Activated naive CD4-positive, alpha-beta T cell treated with anti-CD3 and anti-CD28 coated beads, Interleukin-2, amount 10 ng/mL, durations not matched to agents 7 days and 5 days (primary cell): ENCODE results near the gene PLET1.

Experiments used
- CTCF ChIA-PET: fragments of 350-600 bp; sonication (Branson Sonifier 250); formaldehyde crosslinking; loops from one replicate; lab custom pipeline; 2021; ENCODE audit warnings: antibody characterized with exemption; lab: Charles Lee
- DNase-seq: peaks from one replicate; pipeline ENCODE4 v3.0.0-alpha.2; 2020
- H3K27ac Mint-ChIP-seq: one replicate; pipeline ENCODE4 v1.8.0; 2021; ENCODE audit warnings: mild to moderate bottlenecking, moderate library complexity, mixed read lengths
- H3K27me3 Mint-ChIP-seq: one replicate; pipeline ENCODE4 v1.8.0; 2021; ENCODE audit warnings: mild to moderate bottlenecking, mixed read lengths
- H3K36me3 Mint-ChIP-seq: one replicate; pipeline ENCODE4 v1.8.0; 2021; ENCODE audit warnings: mixed read lengths
- H3K4me1 Mint-ChIP-seq: one replicate; pipeline ENCODE4 v1.8.0; 2021; ENCODE audit warnings: mixed read lengths
- H3K4me3 Mint-ChIP-seq: one replicate; pipeline ENCODE4 v1.8.0; 2021; ENCODE audit warnings: mild to moderate bottlenecking, moderate library complexity, mixed read lengths
- H3K9me3 Mint-ChIP-seq: one replicate; pipeline ENCODE4 v1.8.0; 2021; ENCODE audit warnings: mixed read lengths

The PLET1 gene

DNA sequence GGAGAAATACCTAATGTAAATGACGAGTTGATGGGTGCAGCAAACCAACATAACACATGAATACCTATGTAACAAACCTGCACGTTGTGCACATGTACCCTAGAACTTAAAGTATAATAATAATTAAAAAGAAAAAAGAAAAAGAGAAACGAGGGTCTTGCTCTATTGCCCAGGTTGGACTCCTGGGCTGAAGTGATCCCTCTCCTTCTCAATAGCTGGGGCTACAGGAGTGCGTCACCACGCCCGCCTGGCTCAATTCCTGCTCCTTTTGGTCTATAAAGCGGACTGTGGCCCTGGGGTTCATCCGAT is 35.0 kb downstream of the PLET1 start:
- peak overlapping the region; percentile 80 for H3K4me3 Mint-ChIP-seq
- H3K9me3 Mint-ChIP-seq: no peaks in the 10 kb centered on the region
- peaks cover 10% of the 10 kb centered on the region for H3K27me3 Mint-ChIP-seq
- DNase-seq: no peak
- H3K36me3 Mint-ChIP-seq: peaks cover 25% of the 10 kb centered on the region
- H3K27ac Mint-ChIP-seq: peak overlapping the region; percentile 97
- H3K4me1 Mint-ChIP-seq: peaks cover 31% of the 10 kb centered on the region
- CTCF ChIA-PET: interaction anchor here (1.3 to 17.0 kb wide), 3 partner anchors 48 to 78 kb away, joined by 3 to 302 read pairs (median 3); no protein-coding TSS in a partner anchor

DNA sequence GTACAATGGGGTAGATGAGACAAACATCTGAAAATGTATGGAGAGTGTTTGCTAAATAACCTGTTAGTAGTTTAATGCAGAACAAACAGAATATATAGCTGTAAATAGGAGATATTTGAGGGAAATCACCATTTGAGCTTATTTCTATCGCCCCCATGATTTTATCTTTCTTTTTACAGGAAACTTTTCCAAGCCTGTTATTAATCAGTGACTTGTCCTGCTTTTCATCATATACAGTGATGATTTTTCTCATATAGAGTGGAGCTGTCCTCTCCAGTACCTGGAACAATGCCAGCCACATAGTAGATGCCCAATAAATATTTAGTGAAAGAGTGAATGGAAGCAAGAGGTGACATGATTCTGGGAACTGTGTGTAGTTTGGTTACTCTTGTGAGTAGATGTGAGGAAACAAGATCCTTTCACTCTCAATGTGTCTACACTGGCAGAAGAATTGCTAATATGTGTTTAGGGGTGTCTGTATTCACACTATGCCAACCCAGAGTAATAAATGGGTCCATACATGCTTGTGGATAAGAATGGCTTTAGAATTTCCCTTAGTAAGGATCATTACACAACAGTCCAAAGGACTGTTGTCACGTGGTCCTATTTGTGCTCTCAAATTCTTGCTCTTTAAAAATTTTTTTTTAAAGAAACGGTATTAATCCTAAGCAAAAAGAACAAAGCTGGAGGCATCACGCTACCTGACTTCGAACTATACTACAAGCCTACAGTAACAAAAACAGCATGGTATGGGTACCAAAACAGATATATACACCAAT is 36.7 kb downstream of the PLET1 start:
- no peak for DNase-seq
- Mint-ChIP-seq H3K27ac (no peak overlapping the region), H3K9me3 (no peaks in the 10 kb centered on the region), H3K27me3 (peaks cover 10% of the 10 kb centered on the region), H3K36me3 (peaks cover 11% of the 10 kb centered on the region), H3K4me1 (peaks cover 35% of the 10 kb centered on the region), H3K4me3 (no peak overlapping the region)
- CTCF ChIA-PET: interaction anchor here (17.0 kb wide), 1 partner anchor 60 kb away, joined by 302 read pairs; no protein-coding TSS in a partner anchor

DNA sequence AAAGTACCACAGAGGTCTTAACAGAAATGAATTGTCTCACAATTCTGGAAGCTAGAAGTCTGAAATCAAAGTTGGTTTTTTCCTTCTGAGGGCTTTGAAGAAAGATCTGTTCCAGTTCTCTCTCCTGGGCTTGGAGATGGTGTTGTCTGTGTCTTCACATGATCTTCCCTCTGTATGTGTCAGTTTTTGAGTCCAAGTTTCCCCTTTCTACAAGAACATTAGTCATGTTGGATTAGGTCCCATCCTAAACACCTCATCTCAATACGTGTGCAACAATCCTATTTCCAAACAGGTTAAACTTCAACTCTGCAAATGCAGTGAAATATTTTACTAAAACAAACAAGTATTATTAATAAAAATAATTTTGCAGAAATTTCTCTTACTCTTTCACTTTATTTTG is 37.5 kb downstream of the PLET1 start:
- no peak for DNase-seq
- peaks cover 28% of the 10 kb centered on the region for H3K4me1 Mint-ChIP-seq
- CTCF ChIA-PET: interaction anchor here (1.0 to 17.0 kb wide), 3 partner anchors 51 to 333 kb away, joined by 3 to 302 read pairs (median 3); no protein-coding TSS in a partner anchor
- peaks cover 5% of the 10 kb centered on the region for H3K36me3 Mint-ChIP-seq
- H3K27ac Mint-ChIP-seq: no peak overlapping the region
- peaks cover 10% of the 10 kb centered on the region for H3K27me3 Mint-ChIP-seq
- no peaks in the 10 kb centered on the region for H3K9me3 Mint-ChIP-seq
- no peak overlapping the region for H3K4me3 Mint-ChIP-seq

DNA sequence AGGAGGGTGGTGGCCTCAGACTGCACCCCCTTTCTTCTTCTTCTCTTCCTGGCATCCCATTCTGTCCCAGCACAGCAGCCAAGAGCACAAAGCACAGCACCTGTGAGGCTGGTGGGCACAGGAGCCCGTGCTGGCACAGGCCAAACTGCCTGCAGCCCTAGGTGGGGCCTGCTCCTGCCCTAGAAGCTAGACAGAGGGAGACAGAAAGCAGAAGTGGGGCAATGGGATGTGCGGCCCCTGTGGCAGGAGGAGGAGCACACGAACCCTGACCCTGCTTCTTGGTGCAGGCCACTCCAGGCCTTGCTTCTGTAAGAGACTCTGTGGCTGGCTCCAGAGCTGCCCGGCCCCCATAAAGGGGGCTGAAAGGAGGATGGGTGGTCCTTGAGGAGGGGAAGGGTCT is 38.4 kb downstream of the PLET1 start:
- H3K4me3 Mint-ChIP-seq: no peak overlapping the region
- H3K9me3 Mint-ChIP-seq: no peaks in the 10 kb centered on the region
- no peak overlapping the region for H3K27ac Mint-ChIP-seq
- H3K27me3 Mint-ChIP-seq: peaks cover 10% of the 10 kb centered on the region
- no peak for DNase-seq
- H3K4me1 Mint-ChIP-seq: peaks cover 21% of the 10 kb centered on the region
- CTCF ChIA-PET: interaction anchor here (1.0 to 17.0 kb wide), 4 partner anchors 52 to 334 kb away, joined by 3 to 302 read pairs (median 4); no protein-coding TSS in a partner anchor
- peaks cover 2% of the 10 kb centered on the region for H3K36me3 Mint-ChIP-seq

DNA sequence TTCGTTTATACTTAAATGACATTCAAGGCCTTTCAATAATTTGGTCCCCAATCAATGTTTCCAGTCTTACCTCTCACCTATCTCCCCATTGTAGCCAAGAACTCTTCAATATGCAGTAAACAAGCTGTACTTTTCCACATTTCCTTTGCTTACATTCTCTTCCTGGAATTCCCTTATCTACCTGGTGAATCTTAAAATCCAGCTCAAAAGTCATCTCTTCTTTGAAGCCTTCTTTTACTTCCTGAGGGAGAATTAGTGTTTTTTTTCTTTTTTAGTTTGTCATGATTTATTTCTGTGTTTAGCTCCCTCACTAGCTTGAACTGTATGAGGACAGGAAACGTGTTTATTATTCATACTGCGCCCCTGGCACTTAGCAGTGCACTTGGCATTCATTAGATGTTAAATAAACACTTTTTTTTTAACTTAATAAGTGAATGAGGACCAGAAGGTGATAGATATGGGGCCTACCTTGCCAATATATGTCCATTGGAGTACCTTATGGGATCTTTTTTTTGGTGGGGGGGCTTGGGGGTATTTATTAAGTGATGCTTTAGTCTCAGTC is 39.3 kb downstream of the PLET1 start:
- CTCF ChIA-PET: interaction anchor here (0.8 to 17.0 kb wide), 5 partner anchors 11 to 334 kb away, joined by 3 to 302 read pairs (median 3); no protein-coding TSS in a partner anchor
- H3K9me3 Mint-ChIP-seq: no peaks in the 10 kb centered on the region
- H3K4me1 Mint-ChIP-seq: peaks cover 15% of the 10 kb centered on the region
- H3K36me3 Mint-ChIP-seq: no peaks in the 10 kb centered on the region
- no peak overlapping the region for H3K27ac Mint-ChIP-seq
- no peak overlapping the region for H3K4me3 Mint-ChIP-seq
- peaks cover 10% of the 10 kb centered on the region for H3K27me3 Mint-ChIP-seq
- DNase-seq: no peak

DNA sequence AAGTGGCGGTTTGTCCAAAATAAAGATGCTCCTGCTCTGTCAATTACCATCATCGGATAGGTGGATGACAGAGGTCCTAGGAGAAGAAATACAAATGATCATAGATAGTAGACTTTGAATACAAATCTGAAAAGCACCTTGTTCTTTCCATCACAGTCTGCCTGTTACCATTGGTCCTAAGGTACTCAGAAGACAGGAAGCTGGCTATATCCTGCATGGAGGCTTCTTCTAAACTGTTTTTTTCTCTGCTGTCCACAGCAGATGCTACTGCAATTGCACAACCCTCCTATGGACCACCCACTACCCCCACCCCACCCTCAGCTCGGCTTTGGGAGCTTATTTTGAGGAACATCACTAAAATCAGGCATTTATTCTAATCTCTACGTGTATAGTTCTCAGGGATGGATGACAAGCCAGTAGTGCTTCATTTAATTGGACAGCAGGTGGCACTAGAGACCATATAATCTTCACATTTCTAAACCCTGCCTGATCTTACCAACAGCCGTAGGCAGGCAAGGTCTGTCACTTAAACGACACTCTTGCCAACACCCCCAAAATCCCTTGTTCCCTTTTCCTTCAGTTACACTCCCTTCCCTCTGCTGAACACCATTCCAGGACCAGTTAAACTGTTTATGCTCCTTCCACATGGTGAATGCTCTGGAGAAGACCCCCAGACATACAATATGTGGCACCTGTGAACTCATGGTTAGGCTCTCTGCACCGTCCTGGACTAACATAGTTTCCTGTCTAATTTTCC is 41.0 kb downstream of the PLET1 start:
- Mint-ChIP-seq H3K36me3 (no peaks in the 10 kb centered on the region), H3K27ac (no peak overlapping the region), H3K9me3 (no peaks in the 10 kb centered on the region), H3K4me1 (peaks cover 6% of the 10 kb centered on the region), H3K27me3 (peaks cover 14% of the 10 kb centered on the region), H3K4me3 (no peak overlapping the region)
- CTCF ChIA-PET: interaction anchor here (0.7 to 17.0 kb wide), 9 partner anchors 11 to 1070 kb away, joined by 3 to 302 read pairs (median 4); no protein-coding TSS in a partner anchor
- DNase-seq: peak; percentile 49

DNA sequence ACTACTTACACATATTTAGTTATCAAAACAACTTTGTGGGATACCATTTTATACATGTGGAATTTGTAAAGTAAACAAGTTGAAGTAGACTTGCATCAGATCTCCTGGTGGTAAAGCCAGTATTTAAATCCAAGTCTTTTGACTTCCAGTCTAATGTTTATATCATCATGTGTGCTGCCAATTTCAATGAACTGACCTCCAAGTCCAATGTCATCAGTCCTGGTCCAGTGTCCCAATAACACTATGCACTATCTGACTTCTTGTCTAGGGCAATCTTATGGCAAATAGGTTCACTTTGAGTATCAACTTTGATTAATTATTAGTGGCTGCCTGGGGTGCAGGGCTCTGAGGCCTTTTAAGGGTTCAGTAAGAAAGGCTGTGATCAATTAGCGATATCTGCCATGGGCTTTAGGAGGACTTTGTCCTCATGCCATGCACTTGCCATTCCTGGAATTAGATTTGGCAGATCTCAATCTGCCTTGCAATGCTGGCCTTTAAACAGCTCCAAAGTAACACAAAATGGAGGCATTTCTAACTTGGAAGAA is 44.0 kb downstream of the PLET1 start:
- Mint-ChIP-seq H3K9me3 (no peaks in the 10 kb centered on the region), H3K4me3 (no peak overlapping the region), H3K36me3 (no peaks in the 10 kb centered on the region), H3K27ac (no peak overlapping the region), H3K27me3 (peaks cover 4% of the 10 kb centered on the region), H3K4me1 (peaks cover 6% of the 10 kb centered on the region)
- DNase-seq: no peak
- CTCF ChIA-PET: interaction anchor here (17.0 kb wide), 1 partner anchor 67 kb away, joined by 302 read pairs; no protein-coding TSS in a partner anchor

DNA sequence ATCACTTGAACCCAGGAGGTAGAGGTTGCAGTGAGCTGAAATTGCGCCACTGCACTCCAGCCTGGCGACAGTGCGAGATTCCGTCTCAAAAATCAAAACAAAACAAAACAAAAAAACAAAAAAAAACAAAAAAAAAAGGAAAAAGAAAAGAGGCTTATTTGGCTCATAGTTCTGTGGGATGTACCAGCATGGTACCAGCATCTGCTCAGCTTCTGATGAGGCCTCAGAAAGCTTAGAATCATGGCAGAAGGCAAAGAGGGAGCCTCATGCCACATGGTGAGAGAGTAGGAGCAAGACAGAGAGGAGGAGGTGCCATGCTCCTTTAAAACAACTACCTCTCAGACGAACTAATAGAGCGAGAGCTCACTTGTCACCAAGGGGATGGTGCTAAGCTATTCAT is 45.0 kb downstream of the PLET1 start:
- H3K9me3 Mint-ChIP-seq: no peaks in the 10 kb centered on the region
- peaks cover 4% of the 10 kb centered on the region for H3K4me1 Mint-ChIP-seq
- H3K36me3 Mint-ChIP-seq: no peaks in the 10 kb centered on the region
- CTCF ChIA-PET: interaction anchor here (17.0 kb wide), 1 partner anchor 68 kb away, joined by 302 read pairs; no protein-coding TSS in a partner anchor
- no peak overlapping the region for H3K27ac Mint-ChIP-seq
- no peak for DNase-seq
- H3K27me3 Mint-ChIP-seq: peaks cover 4% of the 10 kb centered on the region
- no peak overlapping the region for H3K4me3 Mint-ChIP-seq

DNA sequence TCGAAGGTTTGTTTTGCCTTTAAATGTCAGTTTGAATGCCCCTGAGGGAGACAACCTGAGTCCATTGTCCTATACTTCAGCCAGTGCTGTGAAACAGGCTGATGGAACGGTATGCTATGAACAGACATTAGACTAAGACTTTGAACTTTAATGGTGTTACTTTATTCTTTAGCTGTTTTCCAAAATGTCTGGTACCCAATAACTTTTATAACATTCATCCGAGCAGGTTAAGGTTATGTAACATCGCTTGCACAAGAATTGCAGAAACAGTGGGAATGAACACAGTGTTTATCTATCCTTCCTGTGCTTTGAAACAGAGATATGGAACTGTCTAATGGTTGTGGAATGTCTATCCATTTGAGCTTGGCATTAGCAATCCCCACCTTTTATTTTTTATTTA is 46.9 kb downstream of the PLET1 start:
- no peak for DNase-seq
- Mint-ChIP-seq H3K4me3 (no peak overlapping the region), H3K9me3 (no peaks in the 10 kb centered on the region), H3K36me3 (no peaks in the 10 kb centered on the region), H3K4me1 (no peaks in the 10 kb centered on the region), H3K27ac (no peak overlapping the region), H3K27me3 (peaks cover 8% of the 10 kb centered on the region)
- CTCF ChIA-PET: interaction anchor here (17.0 kb wide), 1 partner anchor 70 kb away, joined by 302 read pairs; no protein-coding TSS in a partner anchor

DNA sequence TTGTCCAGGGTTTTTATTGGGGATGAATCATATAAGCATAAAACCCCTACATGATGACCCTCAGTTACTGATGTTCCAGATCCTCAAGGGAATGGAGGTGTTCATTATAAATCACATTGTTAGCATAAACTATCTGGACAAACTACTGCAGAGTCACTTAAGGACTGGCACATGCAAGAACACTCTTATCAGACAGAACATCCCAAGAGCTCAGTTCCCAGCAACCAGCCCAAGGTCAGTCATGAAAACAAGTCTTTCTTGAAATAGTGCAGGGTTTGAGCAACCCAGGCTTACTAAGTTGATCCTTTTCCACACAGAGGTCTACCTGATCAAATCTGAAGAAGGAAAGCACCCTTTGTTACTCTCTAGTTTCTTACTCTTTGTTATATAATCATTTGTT is 48.0 kb downstream of the PLET1 start:
- no peak overlapping the region for H3K4me3 Mint-ChIP-seq
- no peak overlapping the region for H3K27ac Mint-ChIP-seq
- no peaks in the 10 kb centered on the region for H3K36me3 Mint-ChIP-seq
- no peak for DNase-seq
- CTCF ChIA-PET: interaction anchor here (1.0 kb wide), 1 partner anchor 67 kb away, joined by 3 read pairs; no protein-coding TSS in a partner anchor
- H3K9me3 Mint-ChIP-seq: no peaks in the 10 kb centered on the region
- peaks cover 8% of the 10 kb centered on the region for H3K27me3 Mint-ChIP-seq
- no peaks in the 10 kb centered on the region for H3K4me1 Mint-ChIP-seq

DNA sequence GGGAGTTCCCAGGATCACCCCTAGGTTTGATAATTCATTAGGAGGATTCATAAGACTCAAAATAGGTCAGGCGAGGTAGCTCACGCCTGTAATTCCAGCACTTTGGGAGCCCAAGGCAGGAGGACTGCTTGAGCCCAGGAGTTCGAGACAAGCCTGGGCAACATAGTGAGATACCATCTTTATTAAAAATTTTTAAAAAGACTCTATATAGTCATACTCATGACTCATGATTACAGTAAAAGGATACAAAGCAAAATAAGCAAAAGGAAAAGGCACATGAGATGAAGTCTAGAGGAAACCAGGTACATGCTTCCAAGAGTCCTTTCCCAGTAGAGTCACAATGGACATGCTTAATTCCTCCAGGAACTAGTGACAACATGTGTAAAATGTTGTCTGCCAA is 48.4 kb downstream of the PLET1 start:
- Mint-ChIP-seq H3K4me1 (no peaks in the 10 kb centered on the region), H3K27ac (no peak overlapping the region), H3K27me3 (peaks cover 8% of the 10 kb centered on the region), H3K4me3 (no peak overlapping the region), H3K9me3 (no peaks in the 10 kb centered on the region), H3K36me3 (no peaks in the 10 kb centered on the region)
- CTCF ChIA-PET: interaction anchor here (0.6 to 1.0 kb wide), 2 partner anchors 68 to 125 kb away, joined by 3 to 5 read pairs; no protein-coding TSS in a partner anchor
- DNase-seq: no peak

DNA sequence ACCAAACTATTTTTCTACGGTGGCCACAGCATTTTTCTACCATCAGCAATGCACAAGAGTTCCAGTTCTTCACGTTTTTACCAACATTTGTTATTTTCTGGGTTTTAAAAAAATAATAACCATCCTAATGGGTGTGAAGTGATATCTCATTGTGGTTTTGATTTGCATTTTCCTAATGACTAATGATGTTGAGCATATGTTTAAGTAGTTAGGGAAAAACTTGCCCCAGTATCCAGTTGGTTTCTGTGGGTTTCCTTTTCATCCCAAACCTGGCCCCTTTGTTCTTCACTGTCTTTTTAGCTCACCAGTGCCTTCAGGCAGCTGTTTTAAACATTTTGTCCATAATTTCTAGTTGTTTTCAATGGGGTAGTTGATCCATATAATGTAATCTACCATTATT is 49.1 kb downstream of the PLET1 start:
- Mint-ChIP-seq H3K36me3 (no peaks in the 10 kb centered on the region), H3K27me3 (peaks cover 8% of the 10 kb centered on the region), H3K9me3 (no peaks in the 10 kb centered on the region), H3K4me1 (no peaks in the 10 kb centered on the region), H3K4me3 (no peak overlapping the region), H3K27ac (no peak overlapping the region)
- CTCF ChIA-PET: no interaction called here
- no peak for DNase-seq

DNA sequence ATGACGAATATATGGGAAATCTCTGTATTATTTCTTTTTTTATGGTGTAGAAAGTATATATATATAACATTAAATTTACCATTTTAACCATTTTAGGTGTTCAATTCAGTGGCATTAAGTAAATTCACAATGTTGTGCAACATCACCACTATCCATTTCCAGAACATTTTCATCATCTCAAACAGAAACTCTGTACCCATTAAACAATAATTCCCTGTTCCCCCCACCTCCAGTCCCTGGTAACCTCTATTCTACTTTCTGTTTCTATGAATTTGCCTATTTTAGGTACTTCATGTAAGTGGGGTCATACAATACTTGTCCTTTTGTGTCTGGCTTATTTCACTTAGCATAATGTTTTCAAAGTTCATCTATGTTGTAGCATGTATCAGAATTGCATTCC is 49.8 kb downstream of the PLET1 start:
- Mint-ChIP-seq H3K9me3 (no peaks in the 10 kb centered on the region), H3K27me3 (peaks cover 8% of the 10 kb centered on the region), H3K4me1 (no peaks in the 10 kb centered on the region), H3K4me3 (no peak overlapping the region), H3K36me3 (no peaks in the 10 kb centered on the region), H3K27ac (no peak overlapping the region)
- CTCF ChIA-PET: no interaction called here
- DNase-seq: no peak

DNA sequence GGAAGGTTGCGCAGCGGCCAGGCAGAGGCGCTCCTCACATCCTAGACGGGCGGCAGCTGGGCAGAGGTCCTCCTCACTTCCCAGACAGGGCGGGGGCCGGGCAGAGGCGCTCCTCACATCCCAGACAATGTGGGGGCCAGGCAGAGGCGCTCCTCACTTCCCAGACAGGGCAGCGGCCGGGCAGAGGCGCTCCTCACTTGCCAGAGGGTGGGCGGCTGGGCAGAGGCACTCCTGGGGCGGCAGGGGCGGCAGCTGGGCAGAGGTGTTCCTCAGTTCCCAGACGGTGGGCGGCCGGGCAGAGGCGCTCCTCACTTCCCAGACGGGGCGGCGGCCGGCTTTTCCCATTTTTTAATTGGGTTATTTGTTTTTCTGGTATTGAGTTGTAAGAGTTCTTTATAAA is 54.6 kb downstream of the PLET1 start:
- Mint-ChIP-seq H3K27ac (no peak overlapping the region), H3K9me3 (no peaks in the 10 kb centered on the region), H3K36me3 (no peaks in the 10 kb centered on the region), H3K27me3 (peaks cover 8% of the 10 kb centered on the region), H3K4me3 (no peak overlapping the region), H3K4me1 (no peaks in the 10 kb centered on the region)
- no peak for DNase-seq
- CTCF ChIA-PET: interaction anchor here (0.7 kb wide), 1 partner anchor 31 kb away, joined by 4 read pairs; the partner anchor contains the start of gene BCO2
